HCT116 (cell line): ENCODE results near the gene PFDN2. TPM values are rescaled to one million over a fixed set of nuclear protein-coding genes. Genes with fewer than 3 reads are reported as not detected.
A peak's percentile ranks its signal among the peaks of the same experiment; 100 is the strongest.

Source experiments
- ATAC-seq: fragments of 200-7000 bp; cut with Tn5 transposase; 2 replicates; pipeline ENCODE4 v1.9.1; 2020; ENCODE audit warnings: mild to moderate bottlenecking, moderate library complexity
- BruUV-seq: library from RNA; stranded (reverse); fragments of 400-500 nt; replicated peaks from 2 replicates; lab custom pipeline; 2021; lab: Mats Ljungman, UMichigan
- CTCF ChIA-PET: fragments of 300-600 bp; sonication (Branson Sonifier 250); formaldehyde crosslinking; loops from one replicate; lab custom pipeline; 2021; ENCODE audit warnings: antibody characterized with exemption; lab: Charles Lee
- POLR2A ChIA-PET: fragments of 300-600, 350-600 bp; sonication (Branson Sonifier 250); formaldehyde crosslinking; loops from one replicate; lab custom pipeline; 2021; ENCODE audit warnings: antibody characterized with exemption; lab: Charles Lee
- RAD21 ChIA-PET, 2 experiments: fragments of 300-600 bp; sonication (Branson Sonifier 250); formaldehyde crosslinking; loops; one replicate each; lab custom pipeline; 2023; ENCODE audit warnings: low total read pairs in 2 of 2; ENCODE audit not compliant: uncharacterized antibody in 2 of 2, unreplicated experiment in 2 of 2, low non-redundant PET in 1 of 2; lab: Charles Lee
- DNase-seq: peaks from one replicate; pipeline ENCODE4 v3.0.0-alpha.2; 2010; ENCODE audit warnings: low read depth, low spot score
- H2AFZ ChIP-seq: fragments of 200-600 bp; shearing (Covaris generic), sonication (generic); 2 replicates; pipeline ENCODE4 v1.6.1; 2017; ENCODE audit warnings: low read depth, mixed run types, mixed read lengths, antibody characterized with exemption, low read length; ENCODE audit not compliant: poor library complexity, severe bottlenecking
- H3K27ac ChIP-seq: 2 replicates; pipeline ENCODE4 v1.5.1; 2012; ENCODE audit warnings: low read depth, low read length
- H3K27me3 ChIP-seq: fragments of 200-600 bp; sonication (generic); 2 replicates; pipeline ENCODE4 v1.6.1; 2016; ENCODE audit warnings: mixed run types, low read length, mixed read lengths; ENCODE audit not compliant: insufficient read depth
- H3K36me3 ChIP-seq, 2 experiments: fragments of 200-500 bp in 1 of 2; fragments of 200-600 bp in 1 of 2; sonication (Bioruptor generic) in 1 of 2; sonication (generic) in 1 of 2; 2 replicates each; pipeline versions ENCODE4 v1.5.1 to v1.6.1; 2014 to 2016; ENCODE audit warnings: low read length in 2 of 2, inconsistent platforms in 1 of 2, mixed read lengths in 1 of 2, mixed run types in 1 of 2; ENCODE audit not compliant: insufficient read depth in 2 of 2, control insufficient read depth in 1 of 2
- H3K4me1 ChIP-seq, 2 experiments: fragments of 200-600 bp in 1 of 2; sonication (generic) in 1 of 2; 2 replicates each; pipeline versions ENCODE4 v1.5.1 to v1.6.1; 2012 to 2017; ENCODE audit warnings: low read length in 2 of 2, inconsistent platforms in 1 of 2, mild to moderate bottlenecking in 1 of 2, mixed read lengths in 1 of 2, mixed run types in 1 of 2, moderate library complexity in 1 of 2; ENCODE audit not compliant: insufficient read depth in 2 of 2, control insufficient read depth in 1 of 2
- H3K4me2 ChIP-seq: fragments of 200-600 bp; sonication (generic); 2 replicates; pipeline ENCODE4 v1.6.1; 2017; ENCODE audit warnings: mixed run types, low read length, mixed read lengths
- H3K4me3 ChIP-seq, 2 experiments: fragments of 200-600 bp in 1 of 2; sonication (generic) in 1 of 2; replicated peaks in 1 of 2; 2 replicates each; pipeline ENCODE4 v1.5.1; 2011 to 2016; ENCODE audit warnings: low read length in 2 of 2, control low read depth in 1 of 2, low read depth in 1 of 2, mild to moderate bottlenecking in 1 of 2, mixed read lengths in 1 of 2, mixed run types in 1 of 2
- H3K79me2 ChIP-seq: fragments of 200-600 bp; sonication (generic); 2 replicates; pipeline ENCODE4 v1.6.1; 2017; ENCODE audit warnings: mild to moderate bottlenecking, mixed run types, low read length, moderate library complexity, mixed read lengths; ENCODE audit not compliant: insufficient read depth
- H3K9ac ChIP-seq: fragments of 200-600 bp; sonication (generic); 2 replicates; pipeline ENCODE4 v1.6.1; 2016; ENCODE audit warnings: low read length, mixed read lengths
- H3K9me2 ChIP-seq: fragments of 200-600 bp; sonication (generic), shearing (Covaris generic); 2 replicates; pipeline ENCODE4 v1.6.1; 2017; ENCODE audit warnings: mixed run types, mild to moderate bottlenecking, moderate library complexity; ENCODE audit not compliant: insufficient read depth
- H3K9me3 ChIP-seq, 2 experiments: fragments of 200-500 bp in 1 of 2; fragments of 200-600 bp in 1 of 2; sonication (Bioruptor generic) in 1 of 2; sonication (generic) in 1 of 2; 2 replicates each; pipeline ENCODE4 v1.6.1; 2014 to 2017; ENCODE audit warnings: low read length in 2 of 2, mixed read lengths in 2 of 2, inconsistent platforms in 1 of 2, low read depth in 1 of 2, mild to moderate bottlenecking in 1 of 2, mixed run types in 1 of 2, moderate library complexity in 1 of 2; ENCODE audit not compliant: control insufficient read depth in 1 of 2, insufficient read depth in 1 of 2
- H4K20me1 ChIP-seq: fragments of 200-600 bp; sonication (generic), shearing (Covaris generic); 2 replicates; pipeline ENCODE4 v1.6.1; 2017; ENCODE audit warnings: mixed run types, mild to moderate bottlenecking, moderate library complexity; ENCODE audit not compliant: insufficient read depth
- CBX3 ChIP-seq: IDR thresholded peaks from 2 replicates; pipeline ENCODE4 v1.6.1; 2012; ENCODE audit warnings: low read depth
- EGR1 ChIP-seq: IDR thresholded peaks from 2 replicates; pipeline ENCODE4 v1.6.1; 2012; ENCODE audit warnings: low read depth
- ELF1 ChIP-seq: IDR thresholded peaks from 2 replicates; pipeline ENCODE4 v1.6.1; 2012; ENCODE audit warnings: low read depth, borderline replicate concordance
- EZH2phosphoT487 ChIP-seq: fragments of 200-600 bp; IDR thresholded peaks from 2 replicates; pipeline ENCODE4 v1.6.1; 2018; ENCODE audit warnings: antibody characterized with exemption, borderline replicate concordance
- POLR2AphosphoS5 ChIP-seq: IDR thresholded peaks from 2 replicates; pipeline ENCODE4 v1.6.1; 2011; ENCODE audit warnings: mild to moderate bottlenecking, low read depth, low read length, moderate library complexity
- RAD21 ChIP-seq: IDR thresholded peaks from 2 replicates; pipeline ENCODE4 v1.6.1; 2012; ENCODE audit warnings: low read depth, mild to moderate bottlenecking
- SRF ChIP-seq: IDR thresholded peaks from 2 replicates; pipeline ENCODE4 v1.6.1; 2012; ENCODE audit warnings: low read depth
- YY1 ChIP-seq: IDR thresholded peaks from 2 replicates; pipeline ENCODE4 v1.6.1; 2011; ENCODE audit warnings: low read length, low read depth, moderate library complexity, mild to moderate bottlenecking; ENCODE audit not compliant: insufficient replicate concordance; ENCODE audit errors: extremely low read depth
- intact Hi-C: fragments of 100-400 bp; cut with micrococcal nuclease; formaldehyde crosslinking; loops from 2 replicates; pipeline ENCODE4 v1.10.0; 2022
- total RNA-seq: library from RNA; stranded (reverse); gene quantifications from one replicate; pipeline ENCODE4 v1.2.1, GENCODE V29; 2021; ENCODE audit not compliant: unreplicated experiment

PFDN2 gene
- total RNA-seq, 1 experiment from 2014 or later = 179 TPM

DNA sequence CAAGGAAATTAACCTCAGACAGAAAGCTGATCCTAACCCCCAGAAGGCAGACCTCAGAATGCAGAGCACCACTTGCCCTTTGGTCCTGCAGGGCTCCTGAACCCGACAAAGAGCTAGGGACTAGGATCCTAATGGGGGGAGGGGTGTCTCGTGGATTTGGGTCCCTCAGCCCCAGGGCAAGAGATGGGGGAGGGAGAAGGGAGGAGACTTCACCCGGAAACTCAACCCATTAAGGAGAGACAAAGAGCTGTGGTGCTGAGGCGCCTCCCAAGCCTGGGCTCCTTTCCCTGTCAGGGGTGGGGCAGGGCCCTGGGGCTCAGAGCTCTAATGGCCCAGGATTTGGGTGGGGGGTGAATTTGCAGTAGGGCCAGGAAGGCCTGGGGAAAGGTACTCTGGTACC lies 31.4 kb downstream of the PFDN2 start:
- DNase-seq (no peak), ATAC-seq (no peak)
- H4K20me1 ChIP-seq = no peaks in the 10 kb centered on the region
- TF ChIP-seq YY1 (no peak), EZH2phosphoT487 (no peak), CBX3 (no peak), EGR1 (no peak), ELF1 (no peak), RAD21 (no peak), POLR2AphosphoS5 (no peak)
- H3K79me2 ChIP-seq = no peaks in the 10 kb centered on the region
- H2AFZ ChIP-seq = no peak overlapping the region
- intact Hi-C loops = no loop called here
- peak overlapping the region; percentile 22 for H3K4me2 ChIP-seq
- H3K4me3 ChIP-seq = no peak overlapping the region
- H3K9me3 ChIP-seq = no peaks in the 10 kb centered on the region
- ChIA-PET POLR2A (no interaction called here), CTCF (no interaction called here), RAD21 (no interaction called here)
- no peak overlapping the region for H3K27ac ChIP-seq
- H3K27me3 ChIP-seq = no peaks in the 10 kb centered on the region
- H3K9me2 ChIP-seq = no peaks in the 10 kb centered on the region
- H3K36me3 ChIP-seq = no peaks in the 10 kb centered on the region
- BruUV-seq = no TSS peak
- no peak overlapping the region for H3K9ac ChIP-seq
- H3K4me1 ChIP-seq = peaks cover 35 to 85% of the 10 kb centered on the region in 2 experiments

DNA sequence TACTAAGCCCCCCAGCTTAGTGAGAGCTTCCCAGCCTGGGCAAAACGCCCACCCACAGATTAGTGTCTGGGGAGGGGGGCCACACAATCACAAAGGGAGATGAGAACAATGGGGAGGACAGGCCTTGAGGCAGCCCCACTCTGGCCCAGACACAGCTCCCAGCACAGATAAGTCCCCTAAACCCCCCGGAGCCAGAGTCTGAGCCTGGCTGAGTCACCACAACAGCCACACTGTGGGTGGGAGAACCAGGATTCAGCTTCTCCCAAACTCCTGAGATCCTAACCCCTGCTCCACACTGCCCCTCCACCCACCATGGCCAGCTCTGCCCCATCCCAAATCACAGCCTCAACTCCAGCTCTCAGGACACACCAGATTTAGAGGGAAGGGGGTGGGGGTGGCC lies 32.7 kb downstream of the PFDN2 start:
- peaks cover 38 to 93% of the 10 kb centered on the region in 2 experiments for H3K4me1 ChIP-seq
- intact Hi-C loops = no loop called here
- no peak overlapping the region for H3K9ac ChIP-seq
- RAD21 ChIA-PET = no interaction called here
- no peaks in the 10 kb centered on the region for H3K36me3 ChIP-seq
- BruUV-seq = no TSS peak
- peak overlapping the region; percentile 73 for H3K4me2 ChIP-seq
- TF ChIP-seq SRF = no peak
- TF ChIP-seq CBX3 = no peak
- H3K27ac ChIP-seq = no peak overlapping the region
- no peaks in the 10 kb centered on the region for H4K20me1 ChIP-seq
- no peaks in the 10 kb centered on the region for H3K9me3 ChIP-seq
- no peaks in the 10 kb centered on the region for H3K79me2 ChIP-seq
- no peaks in the 10 kb centered on the region for H3K27me3 ChIP-seq
- POLR2A ChIA-PET = interaction anchor here (0.9 to 1.4 kb wide), 2 partner anchors 33 to 46 kb away, joined by 3 to 4 read pairs; partner anchors contain the start of genes NIT1, PFDN2 and TSTD1
- DNase-seq (no peak), ATAC-seq (no peak)
- CTCF ChIA-PET = interaction anchor here (1.2 to 2.4 kb wide), 3 partner anchors 12 to 14 kb away, joined by 3 to 9 read pairs (median 5); partner anchors contain the start of gene KLHDC9
- no peak overlapping the region for H2AFZ ChIP-seq
- no peak overlapping the region for H3K4me3 ChIP-seq
- H3K9me2 ChIP-seq = no peaks in the 10 kb centered on the region
